DOHH2 (cell line): Measurements from ENCODE around the gene CLN5.
A peak's percentile ranks its signal among the peaks of the same experiment; 100 is the strongest.

Experiments
- H3F3A ChIP-seq: fragments of 200-600 bp; sonication (generic), shearing (Covaris generic); 2 replicates; pipeline ENCODE4 v1.6.0; 2016; ENCODE audit warnings: antibody characterized with exemption, mild to moderate bottlenecking; ENCODE audit not compliant: control insufficient read depth, insufficient read depth
- H3K27ac ChIP-seq: fragments of 200-600 bp; sonication (generic); 2 replicates; pipeline ENCODE4 v1.5.1; 2014; ENCODE audit warnings: low read depth, mild to moderate bottlenecking, low read length, moderate library complexity
- H3K27me3 ChIP-seq: fragments of 200-600 bp; sonication (generic); 2 replicates; pipeline ENCODE4 v1.6.1; 2014; ENCODE audit warnings: mild to moderate bottlenecking, low read length, mixed read lengths; ENCODE audit not compliant: control insufficient read depth
- H3K36me3 ChIP-seq: fragments of 200-600 bp; sonication (generic); 2 replicates; pipeline ENCODE4 v1.6.1; 2014; ENCODE audit warnings: mild to moderate bottlenecking, low read length, moderate library complexity, mixed read lengths; ENCODE audit not compliant: control insufficient read depth
- H3K4me1 ChIP-seq: fragments of 200-600 bp; sonication (generic); 2 replicates; pipeline ENCODE4 v1.6.1; 2014; ENCODE audit warnings: mild to moderate bottlenecking, low read length, mixed read lengths; ENCODE audit not compliant: control insufficient read depth
- H3K4me2 ChIP-seq: fragments of 200-600 bp; sonication (generic); 2 replicates; pipeline ENCODE4 v1.6.0; 2014; ENCODE audit warnings: mild to moderate bottlenecking, low read length, moderate library complexity
- H3K4me3 ChIP-seq: fragments of 200-600 bp; sonication (generic); 2 replicates; pipeline ENCODE4 v1.5.1; 2014; ENCODE audit warnings: mild to moderate bottlenecking, low read length, mixed read lengths
- H3K79me2 ChIP-seq: fragments of 200-600 bp; sonication (generic); 2 replicates; pipeline ENCODE4 v1.6.1; 2014; ENCODE audit warnings: mild to moderate bottlenecking, low read length, mixed read lengths; ENCODE audit not compliant: control insufficient read depth
- H3K9me2 ChIP-seq: fragments of 200-600 bp; sonication (generic); replicated peaks from 2 replicates; pipeline ENCODE4 v1.6.1; 2014; ENCODE audit warnings: mild to moderate bottlenecking, low read length, mixed read lengths; ENCODE audit not compliant: control insufficient read depth
- H3K9me3 ChIP-seq: fragments of 200-600 bp; sonication (generic); 2 replicates; pipeline ENCODE4 v1.6.1; 2014; ENCODE audit warnings: antibody characterized with exemption, low read length, mixed read lengths; ENCODE audit not compliant: control insufficient read depth, insufficient read depth
- H4K20me1 ChIP-seq: fragments of 200-600 bp; sonication (generic); 2 replicates; pipeline ENCODE4 v1.6.0; 2014; ENCODE audit warnings: low read depth, mild to moderate bottlenecking, antibody characterized with exemption, low read length, moderate library complexity; ENCODE audit not compliant: control insufficient read depth, insufficient read depth
- CTCF ChIP-seq: fragments of 200-600 bp; sonication (generic); IDR thresholded peaks from one replicate; pipeline ENCODE4 v1.5.1; 2014; ENCODE audit warnings: antibody characterized with exemption, mild to moderate bottlenecking, low read depth, low read length; ENCODE audit not compliant: poor library complexity, severe bottlenecking
- EZH2phosphoT487 ChIP-seq: fragments of 200-600 bp; sonication (generic); IDR thresholded peaks from 2 replicates; pipeline ENCODE4 v1.6.1; 2017; ENCODE audit warnings: borderline replicate concordance, mild to moderate bottlenecking, antibody characterized with exemption, low read length, moderate library complexity, mixed read lengths

Gene CLN5

GRCh38 chr13:77016251-77016812 is 24.5 kb downstream of the CLN5 start:
- Histone ChIP-seq H4K20me1 (no peaks in the 10 kb centered on the region), H3K4me3 (no peak overlapping the region), H3K4me1 (peaks cover 11% of the 10 kb centered on the region), H3K9me2 (no peaks in the 10 kb centered on the region), H3K27ac (no peak overlapping the region), H3F3A (peaks cover 5% of the 10 kb centered on the region; the same call in 1 of the 2 replicates), H3K9me3 (no peaks in the 10 kb centered on the region), H3K79me2 (peaks cover 64% of the 10 kb centered on the region), H3K36me3 (peaks cover 84% of the 10 kb centered on the region), H3K27me3 (no peaks in the 10 kb centered on the region), H3K4me2 (no peak overlapping the region)
- TF ChIP-seq EZH2phosphoT487 (no peak), CTCF (no peak)

GRCh38 chr13:77016888-77017623 is 25.2 kb downstream of the CLN5 start:
- H4K20me1 ChIP-seq: peaks cover 6% of the 10 kb centered on the region
- H3K36me3 ChIP-seq: peaks cover 84% of the 10 kb centered on the region
- H3K4me2 ChIP-seq: no peak overlapping the region
- H3K4me1 ChIP-seq: peaks cover 11% of the 10 kb centered on the region
- H3K79me2 ChIP-seq: peaks cover 71% of the 10 kb centered on the region
- H3K4me3 ChIP-seq: no peak overlapping the region
- no peaks in the 10 kb centered on the region for H3K9me3 ChIP-seq
- no peaks in the 10 kb centered on the region for H3K27me3 ChIP-seq
- no peak overlapping the region for H3K27ac ChIP-seq
- no peak for TF ChIP-seq EZH2phosphoT487
- peak; percentile 36 for TF ChIP-seq CTCF
- no peaks in the 10 kb centered on the region for H3K9me2 ChIP-seq
- peaks cover 5% of the 10 kb centered on the region; the same call in 1 of the 2 replicates for H3F3A ChIP-seq

GRCh38 chr13:77019756-77020155 is 27.9 kb downstream of the CLN5 start:
- H3K79me2 ChIP-seq: peaks cover 78% of the 10 kb centered on the region
- H3K4me2 ChIP-seq: no peak overlapping the region
- H3K27ac ChIP-seq: no peak overlapping the region
- H3F3A ChIP-seq: peaks cover 11% of the 10 kb centered on the region
- peaks cover 26% of the 10 kb centered on the region for H4K20me1 ChIP-seq
- TF ChIP-seq CTCF (no peak), EZH2phosphoT487 (no peak)
- H3K36me3 ChIP-seq: peaks cover 82% of the 10 kb centered on the region
- H3K9me3 ChIP-seq: no peaks in the 10 kb centered on the region
- H3K4me1 ChIP-seq: peaks cover 36% of the 10 kb centered on the region
- no peaks in the 10 kb centered on the region for H3K9me2 ChIP-seq
- H3K4me3 ChIP-seq: no peak overlapping the region
- no peaks in the 10 kb centered on the region for H3K27me3 ChIP-seq
